Measurements from ENCODE around the gene IL24.
"Not testable (repeated sequence)": the region's sequence is repeated elsewhere in the genome, so short reads cannot be mapped to it uniquely, and the experiment has no call there.

The IL24 gene

GRCh38 chr1:206904423-206905142 is 7.3 kb downstream of the IL24 start:
- no peak for DNase-seq (ENCODE audit: low read depth)

GRCh38 chr1:206905295-206906164 is 8.3 kb downstream of the IL24 start:
- no peak for DNase-seq (ENCODE audit: low read depth)

- DNase-seq (ENCODE audit: low read depth), result no peak
These were observed 10.2 kb downstream of the IL24 start for GRCh38 chr1:206907304-206907991.

- no peak for DNase-seq (ENCODE audit: low read depth)
These were observed 10.8 kb downstream of the IL24 start for GRCh38 chr1:206908038-206908437.

- peak; percentile 30 for DNase-seq (ENCODE audit: low read depth)
These were observed 12.1 kb downstream of the IL24 start for GRCh38 chr1:206909161-206909882.

GRCh38 chr1:206909883-206910318 is 12.7 kb downstream of the IL24 start:
- no peak for DNase-seq (ENCODE audit: low read depth)

- DNase-seq (ENCODE audit: low read depth), result no peak
These were observed 13.9 kb downstream of the IL24 start for GRCh38 chr1:206911064-206911663.

- DNase-seq (ENCODE audit: low read depth), result peak; percentile 34
These were observed 15.3 kb downstream of the IL24 start for GRCh38 chr1:206912445-206913095.

- no peak for DNase-seq (ENCODE audit: low read depth)
These were observed 16.7 kb downstream of the IL24 start for GRCh38 chr1:206913766-206914537.

GRCh38 chr1:206915030-206915735 is 17.9 kb downstream of the IL24 start:
- no peak for DNase-seq (ENCODE audit: low read depth)

- DNase-seq (ENCODE audit: low read depth), result no peak
These were observed 18.9 kb downstream of the IL24 start for GRCh38 chr1:206916000-206916709.

GRCh38 chr1:206918076-206918475 is 20.8 kb downstream of the IL24 start:
- no peak for DNase-seq (ENCODE audit: low read depth)

- peak; percentile 40 for DNase-seq (ENCODE audit: low read depth)
These were observed 24.6 kb downstream of the IL24 start, which contains the start of gene FCMR for GRCh38 chr1:206921772-206922265. Gene FCMR, minus strand, starts transcription at chr1:206921941. Its CDS starts 87 bp downstream, at chr1:206921854.

- DNase-seq (ENCODE audit: low read depth), result no peak
These were observed 25.3 kb downstream of the IL24 start for GRCh38 chr1:206922524-206922923.

GRCh38 chr1:206923009-206923960 is 26.0 kb downstream of the IL24 start:
- peak; percentile 52 for DNase-seq (ENCODE audit: low read depth)

GRCh38 chr1:206923961-206924557 is 26.8 kb downstream of the IL24 start:
- DNase-seq (ENCODE audit: low read depth), result not testable (repeated sequence)

GRCh38 chr1:206924592-206925105 is 27.4 kb downstream of the IL24 start:
- DNase-seq (ENCODE audit: low read depth), result no peak

Data from T-helper 22 cell (primary cell).